Liver (tissue), 9 donors: Measurements from ENCODE around the gene STK24. TPM values are rescaled to one million over a fixed set of nuclear protein-coding genes. Genes with fewer than 3 reads are reported as not detected.

Experiments
- DNase-seq: peaks from one replicate; pipeline ENCODE4 v3.0.0-alpha.2; 2017; ENCODE audit warnings: low spot score
- H3K27ac ChIP-seq, 2 donors: one replicate each; pipeline ENCODE4 v1.7.0; 2013; ENCODE audit warnings: inconsistent platforms in 2 of 2, low read length in 2 of 2, control low read depth in 1 of 2, low read depth in 1 of 2, mild to moderate bottlenecking in 1 of 2
- H3K27me3 ChIP-seq, 4 donors: one replicate each; pipeline versions ENCODE4 v1.6.1 to v1.7.0; 2013; ENCODE audit warnings: low read length in 3 of 4, inconsistent platforms in 1 of 4, mild to moderate bottlenecking in 1 of 4, moderate library complexity in 1 of 4; ENCODE audit not compliant: control insufficient read depth in 4 of 4, insufficient read depth in 4 of 4
- H3K36me3 ChIP-seq, 4 donors: one replicate each; pipeline versions ENCODE4 v1.6.1 to v1.7.0; 2013; ENCODE audit warnings: low read length in 3 of 4, mild to moderate bottlenecking in 3 of 4, low read depth in 1 of 4, moderate library complexity in 1 of 4; ENCODE audit not compliant: control insufficient read depth in 4 of 4, insufficient read depth in 3 of 4
- H3K4me1 ChIP-seq, 4 donors: one replicate each; pipeline versions ENCODE4 v1.6.1 to v1.7.0; 2013; ENCODE audit warnings: low read length in 3 of 4, mild to moderate bottlenecking in 3 of 4, moderate library complexity in 1 of 4; ENCODE audit not compliant: control insufficient read depth in 4 of 4, insufficient read depth in 4 of 4
- H3K4me3 ChIP-seq, 3 donors: one replicate each; pipeline versions ENCODE4 v1.6.1 to v1.7.0; 2013; ENCODE audit warnings: low read length in 3 of 3, control low read depth in 1 of 3, low read depth in 1 of 3, mild to moderate bottlenecking in 1 of 3
- H3K9ac ChIP-seq, 2 donors: one replicate each; pipeline ENCODE4 v1.7.0; 2013; ENCODE audit warnings: low read length in 2 of 2, mild to moderate bottlenecking in 2 of 2, moderate library complexity in 2 of 2, control low read depth in 1 of 2, low read depth in 1 of 2
- H3K9me3 ChIP-seq, 4 donors: one replicate each; pipeline versions ENCODE4 v1.6.1 to v1.7.0; 2013; ENCODE audit warnings: low read length in 3 of 4; ENCODE audit not compliant: control insufficient read depth in 4 of 4
- EGR1 ChIP-seq, 2 donors: IDR thresholded peaks; 2 replicates each; pipeline ENCODE4 v1.6.1; 2016 to 2018; ENCODE audit warnings: antibody characterized with exemption in 2 of 2, low read depth in 2 of 2
- FOXA2 ChIP-seq: IDR thresholded peaks from 2 replicates; pipeline ENCODE4 v1.6.1; 2016; ENCODE audit warnings: antibody characterized with exemption
- GABPA ChIP-seq, 2 donors: IDR thresholded peaks in 1 of 2; conservative IDR thresholded peaks in 1 of 2; 2 replicates each; pipeline ENCODE4 v1.6.1; 2016; ENCODE audit warnings: antibody characterized with exemption in 2 of 2, mild to moderate bottlenecking in 1 of 2, moderate library complexity in 1 of 2
- HNF4A ChIP-seq, 2 donors: conservative IDR thresholded peaks; 2 replicates each; pipeline ENCODE4 v1.6.1; 2016; ENCODE audit warnings: antibody characterized with exemption in 2 of 2, mild to moderate bottlenecking in 2 of 2
- HNF4G ChIP-seq: IDR thresholded peaks from 2 replicates; pipeline ENCODE4 v1.6.1; 2016; ENCODE audit warnings: antibody characterized with exemption
- JUND ChIP-seq, 2 donors: IDR thresholded peaks; 2 replicates each; pipeline ENCODE4 v1.6.1; 2016; ENCODE audit warnings: antibody characterized with exemption in 2 of 2
- NR2F2 ChIP-seq: IDR thresholded peaks from 2 replicates; pipeline ENCODE4 v1.6.1; 2016; ENCODE audit warnings: antibody characterized with exemption
- RAD21 ChIP-seq, 2 donors: IDR thresholded peaks; 2 replicates each; pipeline ENCODE4 v1.6.1; 2016; ENCODE audit warnings: antibody characterized with exemption in 2 of 2, mild to moderate bottlenecking in 2 of 2
- RXRA ChIP-seq, 2 donors: IDR thresholded peaks; 2 replicates each; pipeline ENCODE4 v1.6.1; 2017 to 2018; ENCODE audit warnings: antibody characterized with exemption in 2 of 2, mild to moderate bottlenecking in 1 of 2
- SP1 ChIP-seq: IDR thresholded peaks from 2 replicates; pipeline ENCODE4 v1.6.1; 2018; ENCODE audit warnings: antibody characterized with exemption, mild to moderate bottlenecking
- TAF1 ChIP-seq: conservative IDR thresholded peaks from 2 replicates; pipeline ENCODE4 v1.6.1; 2016; ENCODE audit warnings: antibody characterized with exemption, mild to moderate bottlenecking
- YY1 ChIP-seq: IDR thresholded peaks from 2 replicates; pipeline ENCODE4 v1.6.1; 2016; ENCODE audit warnings: antibody characterized with exemption, mild to moderate bottlenecking
- ZBTB33 ChIP-seq: IDR thresholded peaks from 2 replicates; pipeline ENCODE4 v1.6.1; 2016; ENCODE audit warnings: antibody characterized with exemption
- WGBS: extraction: QIAGEN DNeasy Blood & Tissue Kit; methylation state at CpG from one replicate; pipeline ENCODE4 v1.1.7; 2013; 5-methylcytosine and 5-hydroxymethylcytosine counted together
- polyA plus RNA-seq, 2 donors: library from polyadenylated mRNA; stranded (reverse) in 1 of 2; unstranded in 1 of 2; fragments of 200-250 nt in 1 of 2; fragments of >200 nt in 1 of 2; fragmentation: Nextera tagmentation in 1 of 2; extraction: Ambion mirVana in 1 of 2; gene quantifications; one replicate each; pipeline versions ENCODE4 v1.2.1 to v1.2.3, GENCODE V29; 2013 to 2015
- total RNA-seq, 2 donors: library from RNA; depleted of rRNA; stranded (reverse); fragments of >200 nt; gene quantifications; one replicate each; pipeline ENCODE4 v1.2.3, GENCODE V29; 2014
- TF ChIP-seq, protein P1 (sequence below): IDR thresholded peaks from 2 replicates; pipeline ENCODE4 v1.6.1; 2016; ENCODE audit warnings: antibody characterized with exemption
- TF ChIP-seq, protein P2 (sequence below): IDR thresholded peaks from 2 replicates; pipeline ENCODE4 v1.6.1; 2016; ENCODE audit warnings: antibody characterized with exemption
- TF ChIP-seq, protein P3 (sequence below): fragments of 150-350 bp; IDR thresholded peaks from 2 replicates; pipeline ENCODE4 v1.5.1; 2017; ENCODE audit warnings: improper control_type of control experiment, low read depth, low read length; ENCODE audit not compliant: missing input control
- TF ChIP-seq, protein P4 (sequence below): IDR thresholded peaks from 2 replicates; pipeline ENCODE4 v1.6.1; 2016; ENCODE audit warnings: antibody characterized with exemption, mild to moderate bottlenecking
- donor health status: healthy.
- donor health status: healthy.
- donor health status: healthy.
- donor health status: healthy.
- donor health status: healthy.

STK24 gene
- total and polyA plus RNA-seq, 4 donors: 6.4 to 43.3 (median 14.9) TPM

- H3K27me3 ChIP-seq: no peaks in the 10 kb centered on the region
- H3K4me3 ChIP-seq: no peak overlapping the region
- 80% methylated on average over 6 of the region's 6 CpGs for WGBS
- H3K4me1 ChIP-seq: peaks cover 12 to 19% (median 18%) of the 10 kb centered on the region in 4 donors
- H3K27ac ChIP-seq: no peak overlapping the region
- H3K9ac ChIP-seq: no peak overlapping the region
- H3K9me3 ChIP-seq: no peaks in the 10 kb centered on the region
- H3K36me3 ChIP-seq: no peaks in the 10 kb centered on the region
- DNase-seq: no peak
- TF ChIP-seq NR2F2: no peak
- no peak for TF ChIP-seq RAD21 (IDR thresholded peaks at IDR 0.05)
- no peak for TF ChIP-seq HNF4A (conservative IDR thresholded peaks at IDR 0.05)
- TF ChIP-seq YY1: no peak
- TF ChIP-seq HNF4G: no peak
- no peak for TF ChIP-seq EGR1 (IDR thresholded peaks at IDR 0.05; ENCODE audit: low read depth in 2 of 2)
- TF ChIP-seq, protein P1, sequence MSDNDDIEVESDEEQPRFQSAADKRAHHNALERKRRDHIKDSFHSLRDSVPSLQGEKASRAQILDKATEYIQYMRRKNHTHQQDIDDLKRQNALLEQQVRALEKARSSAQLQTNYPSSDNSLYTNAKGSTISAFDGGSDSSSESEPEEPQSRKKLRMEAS: no peak
- TF ChIP-seq, protein P2, sequence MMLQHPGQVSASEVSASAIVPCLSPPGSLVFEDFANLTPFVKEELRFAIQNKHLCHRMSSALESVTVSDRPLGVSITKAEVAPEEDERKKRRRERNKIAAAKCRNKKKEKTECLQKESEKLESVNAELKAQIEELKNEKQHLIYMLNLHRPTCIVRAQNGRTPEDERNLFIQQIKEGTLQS: no peak
These were observed 39.2 kb downstream of the STK24 start for GRCh38 chr13:98537740-98538139.

DNA sequence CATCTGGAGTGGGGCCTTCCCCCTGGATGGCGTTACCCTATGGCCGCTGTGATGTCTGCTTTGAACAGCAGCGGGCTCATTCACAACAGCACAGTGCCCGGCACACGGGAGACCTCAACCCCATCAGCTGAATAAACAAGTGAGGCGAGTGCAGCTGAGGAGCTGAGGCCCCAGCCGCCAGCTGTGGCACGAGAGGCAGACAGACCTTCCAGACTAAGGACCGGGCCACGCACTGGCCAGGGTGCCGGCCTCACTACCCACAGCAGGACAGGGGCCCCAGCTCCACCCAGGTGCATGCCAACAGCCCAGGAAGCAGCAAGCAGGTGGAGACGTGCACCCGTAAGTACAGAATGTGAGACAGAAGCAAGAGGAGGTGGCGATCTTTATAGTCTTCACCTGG lies 39.6 kb downstream of the STK24 start:
- Histone ChIP-seq H3K27me3 (no peaks in the 10 kb centered on the region), H3K9me3 (no peaks in the 10 kb centered on the region), H3K27ac (peak overlapping the region in 1 of 2 donors; percentile 39), H3K9ac (no peak overlapping the region), H3K36me3 (no peaks in the 10 kb centered on the region), H3K4me3 (no peak overlapping the region), H3K4me1 (peaks cover 12 to 19% (median 18%) of the 10 kb centered on the region in 4 donors)
- TF ChIP-seq RAD21 (IDR thresholded peaks at IDR 0.05) (no peak), RXRA (IDR thresholded peaks at IDR 0.05) (no peak), HNF4A (conservative IDR thresholded peaks at IDR 0.05) (no peak), ZBTB33 (no peak), SP1 (no peak), NR2F2 (no peak), TAF1 (no peak), GABPA (IDR thresholded peaks at IDR 0.05 in 1 of 2, conservative IDR thresholded peaks at IDR 0.05 in 1 of 2) (no peak), YY1 (no peak), JUND (IDR thresholded peaks at IDR 0.05) (no peak), EGR1 (IDR thresholded peaks at IDR 0.05; ENCODE audit: low read depth in 2 of 2) (no peak), FOXA2 (no peak)
- TF ChIP-seq, protein P3, sequence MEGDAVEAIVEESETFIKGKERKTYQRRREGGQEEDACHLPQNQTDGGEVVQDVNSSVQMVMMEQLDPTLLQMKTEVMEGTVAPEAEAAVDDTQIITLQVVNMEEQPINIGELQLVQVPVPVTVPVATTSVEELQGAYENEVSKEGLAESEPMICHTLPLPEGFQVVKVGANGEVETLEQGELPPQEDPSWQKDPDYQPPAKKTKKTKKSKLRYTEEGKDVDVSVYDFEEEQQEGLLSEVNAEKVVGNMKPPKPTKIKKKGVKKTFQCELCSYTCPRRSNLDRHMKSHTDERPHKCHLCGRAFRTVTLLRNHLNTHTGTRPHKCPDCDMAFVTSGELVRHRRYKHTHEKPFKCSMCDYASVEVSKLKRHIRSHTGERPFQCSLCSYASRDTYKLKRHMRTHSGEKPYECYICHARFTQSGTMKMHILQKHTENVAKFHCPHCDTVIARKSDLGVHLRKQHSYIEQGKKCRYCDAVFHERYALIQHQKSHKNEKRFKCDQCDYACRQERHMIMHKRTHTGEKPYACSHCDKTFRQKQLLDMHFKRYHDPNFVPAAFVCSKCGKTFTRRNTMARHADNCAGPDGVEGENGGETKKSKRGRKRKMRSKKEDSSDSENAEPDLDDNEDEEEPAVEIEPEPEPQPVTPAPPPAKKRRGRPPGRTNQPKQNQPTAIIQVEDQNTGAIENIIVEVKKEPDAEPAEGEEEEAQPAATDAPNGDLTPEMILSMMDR: no peak
- TF ChIP-seq, protein P1: no peak
- TF ChIP-seq, protein P2: no peak
- TF ChIP-seq, protein P4, sequence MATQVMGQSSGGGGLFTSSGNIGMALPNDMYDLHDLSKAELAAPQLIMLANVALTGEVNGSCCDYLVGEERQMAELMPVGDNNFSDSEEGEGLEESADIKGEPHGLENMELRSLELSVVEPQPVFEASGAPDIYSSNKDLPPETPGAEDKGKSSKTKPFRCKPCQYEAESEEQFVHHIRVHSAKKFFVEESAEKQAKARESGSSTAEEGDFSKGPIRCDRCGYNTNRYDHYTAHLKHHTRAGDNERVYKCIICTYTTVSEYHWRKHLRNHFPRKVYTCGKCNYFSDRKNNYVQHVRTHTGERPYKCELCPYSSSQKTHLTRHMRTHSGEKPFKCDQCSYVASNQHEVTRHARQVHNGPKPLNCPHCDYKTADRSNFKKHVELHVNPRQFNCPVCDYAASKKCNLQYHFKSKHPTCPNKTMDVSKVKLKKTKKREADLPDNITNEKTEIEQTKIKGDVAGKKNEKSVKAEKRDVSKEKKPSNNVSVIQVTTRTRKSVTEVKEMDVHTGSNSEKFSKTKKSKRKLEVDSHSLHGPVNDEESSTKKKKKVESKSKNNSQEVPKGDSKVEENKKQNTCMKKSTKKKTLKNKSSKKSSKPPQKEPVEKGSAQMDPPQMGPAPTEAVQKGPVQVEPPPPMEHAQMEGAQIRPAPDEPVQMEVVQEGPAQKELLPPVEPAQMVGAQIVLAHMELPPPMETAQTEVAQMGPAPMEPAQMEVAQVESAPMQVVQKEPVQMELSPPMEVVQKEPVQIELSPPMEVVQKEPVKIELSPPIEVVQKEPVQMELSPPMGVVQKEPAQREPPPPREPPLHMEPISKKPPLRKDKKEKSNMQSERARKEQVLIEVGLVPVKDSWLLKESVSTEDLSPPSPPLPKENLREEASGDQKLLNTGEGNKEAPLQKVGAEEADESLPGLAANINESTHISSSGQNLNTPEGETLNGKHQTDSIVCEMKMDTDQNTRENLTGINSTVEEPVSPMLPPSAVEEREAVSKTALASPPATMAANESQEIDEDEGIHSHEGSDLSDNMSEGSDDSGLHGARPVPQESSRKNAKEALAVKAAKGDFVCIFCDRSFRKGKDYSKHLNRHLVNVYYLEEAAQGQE: no peak
- 93% methylated on average over 14 of the region's 14 CpGs for WGBS
- no peak for DNase-seq
